GM23338 (cell line): Measurements from ENCODE around the gene GLMP. TPM values are rescaled to one million over a fixed set of nuclear protein-coding genes. Genes with fewer than 3 reads are reported as not detected.
A peak's percentile ranks its signal among the peaks of the same experiment; 100 is the strongest.

Experiments
- ATAC-seq: fragments of 200-7000 bp; cut with Tn5 transposase; 3 replicates; pipeline ENCODE4 v1.9.1; 2020
- DNase-seq: peaks from one replicate; pipeline ENCODE4 v3.0.0-alpha.2; 2015; ENCODE audit warnings: low spot score
- H2AFZ ChIP-seq: fragments of 200-600 bp; sonication (generic); 2 replicates; pipeline ENCODE4 v1.8.0; 2016; ENCODE audit warnings: antibody characterized with exemption, mild to moderate bottlenecking, moderate library complexity
- H3F3A ChIP-seq: fragments of 200-600 bp; sonication (generic); replicated peaks from 2 replicates; pipeline ENCODE4 v1.8.0; 2017; ENCODE audit warnings: antibody characterized with exemption, mixed run types, low read depth
- H3K27ac ChIP-seq: fragments of 200-600 bp; sonication (generic); 2 replicates; pipeline ENCODE4 v1.6.1; 2016; ENCODE audit warnings: low read depth
- H3K27me3 ChIP-seq: fragments of 200-600 bp; sonication (generic); 2 replicates; pipeline ENCODE4 v1.8.0; 2016; ENCODE audit warnings: mild to moderate bottlenecking, mixed run types, moderate library complexity; ENCODE audit not compliant: insufficient read depth
- H3K36me3 ChIP-seq: fragments of 200-600 bp; sonication (generic); 2 replicates; pipeline ENCODE4 v1.8.0; 2016; ENCODE audit warnings: mild to moderate bottlenecking; ENCODE audit not compliant: insufficient read depth
- H3K4me1 ChIP-seq: fragments of 200-600 bp; sonication (generic); 2 replicates; pipeline ENCODE4 v1.8.0; 2016; ENCODE audit warnings: mild to moderate bottlenecking, moderate library complexity; ENCODE audit not compliant: insufficient read depth
- H3K4me2 ChIP-seq: fragments of 200-600 bp; sonication (generic); 2 replicates; pipeline ENCODE4 v1.7.1; 2017; ENCODE audit warnings: mixed run types
- H3K4me3 ChIP-seq: fragments of 200-600 bp; sonication (generic); 2 replicates; pipeline ENCODE4 v1.6.1; 2016; ENCODE audit warnings: mixed run types
- H3K79me2 ChIP-seq: fragments of 200-600 bp; sonication (generic); replicated peaks from 2 replicates; pipeline ENCODE4 v1.8.0; 2017; ENCODE audit warnings: mild to moderate bottlenecking; ENCODE audit not compliant: insufficient read depth
- H3K9me2 ChIP-seq: fragments of 200-600 bp; sonication (generic); 2 replicates; pipeline ENCODE4 v1.8.0; 2017; ENCODE audit not compliant: insufficient read depth
- H4K20me1 ChIP-seq: fragments of 200-600 bp; sonication (generic); replicated peaks from 2 replicates; pipeline ENCODE4 v1.8.0; 2017; ENCODE audit warnings: mild to moderate bottlenecking; ENCODE audit not compliant: insufficient read depth
- H3K27ac Mint-ChIP-seq: 2 replicates; pipeline ENCODE4 v1.8.0; 2020; ENCODE audit warnings: inconsistent platforms, mild to moderate bottlenecking, moderate library complexity, mixed read lengths
- H3K27me3 Mint-ChIP-seq: 3 replicates; pipeline ENCODE4 v1.8.0; 2022; ENCODE audit warnings: low read depth, mild to moderate bottlenecking, moderate library complexity, mixed read lengths, inconsistent platforms; ENCODE audit not compliant: insufficient read depth, poor library complexity
- H3K36me3 Mint-ChIP-seq: 3 replicates; pipeline ENCODE4 v1.8.0; 2021; ENCODE audit warnings: low read depth, mild to moderate bottlenecking, inconsistent platforms, moderate library complexity, mixed read lengths
- H3K4me1 Mint-ChIP-seq: 3 replicates; pipeline ENCODE4 v1.8.0; 2020; ENCODE audit warnings: mild to moderate bottlenecking, inconsistent platforms, mixed read lengths
- H3K4me3 Mint-ChIP-seq: 3 replicates; pipeline ENCODE4 v1.8.0; 2021; ENCODE audit warnings: moderate library complexity, mild to moderate bottlenecking, inconsistent platforms, mixed read lengths
- H3K9me3 Mint-ChIP-seq: 3 replicates; pipeline ENCODE4 v1.8.0; 2020; ENCODE audit warnings: moderate library complexity, mild to moderate bottlenecking, inconsistent platforms, mixed read lengths
- EZH2 ChIP-seq: fragments of 200-600 bp; sonication (generic); IDR thresholded peaks from one replicate; pipeline ENCODE4 v1.8.0; 2017; ENCODE audit warnings: antibody characterized with exemption, mild to moderate bottlenecking, low read depth; ENCODE audit not compliant: unreplicated experiment
- JUNB ChIP-seq: IDR thresholded peaks from one replicate; pipeline ENCODE4 v1.6.1; 2016; ENCODE audit warnings: antibody characterized with exemption; ENCODE audit not compliant: unreplicated experiment
- NANOG ChIP-seq: IDR thresholded peaks from 2 replicates; pipeline ENCODE4 v1.6.1; 2016; ENCODE audit warnings: antibody characterized with exemption, borderline replicate concordance
- POLR2AphosphoS5 ChIP-seq: IDR thresholded peaks from 2 replicates; pipeline ENCODE4 v1.6.1; 2016; ENCODE audit warnings: antibody characterized with exemption, low read depth
- REST ChIP-seq: IDR thresholded peaks from one replicate; pipeline ENCODE4 v1.6.1; 2018; ENCODE audit warnings: antibody characterized with exemption; ENCODE audit not compliant: unreplicated experiment
- STAT1 ChIP-seq: IDR thresholded peaks from one replicate; pipeline ENCODE4 v1.6.1; 2016; ENCODE audit warnings: antibody characterized with exemption; ENCODE audit not compliant: unreplicated experiment
- ZNF331 ChIP-seq: fragments of 250-450 bp; sonication (Bioruptor Pico); IDR thresholded peaks from 2 replicates; pipeline ENCODE4 v1.5.0; 2020; ENCODE audit warnings: low read depth, mild to moderate bottlenecking, moderate library complexity
- ZNF462 ChIP-seq: fragments of 250-450 bp; sonication (Bioruptor Pico); IDR thresholded peaks from 2 replicates; pipeline ENCODE4 v1.5.0; 2020; ENCODE audit warnings: mild to moderate bottlenecking, moderate library complexity
- polyA plus RNA-seq: library from polyadenylated mRNA; unstranded; fragments of >200 nt; fragmentation: Nextera tagmentation; extraction: Ambion mirVana; gene quantifications from 2 replicates; pipeline ENCODE4 v1.2.1, GENCODE V29; 2016
- total RNA-seq: library from RNA; depleted of rRNA; stranded (reverse); fragments of >200 nt; shearing (Covaris generic); gene quantifications from 2 replicates; pipeline ENCODE4 v1.2.3, GENCODE V29; 2014

GLMP gene
- total and polyA plus RNA-seq, 2 experiments from 2014 or later = 33.6 to 41.9 TPM

DNA sequence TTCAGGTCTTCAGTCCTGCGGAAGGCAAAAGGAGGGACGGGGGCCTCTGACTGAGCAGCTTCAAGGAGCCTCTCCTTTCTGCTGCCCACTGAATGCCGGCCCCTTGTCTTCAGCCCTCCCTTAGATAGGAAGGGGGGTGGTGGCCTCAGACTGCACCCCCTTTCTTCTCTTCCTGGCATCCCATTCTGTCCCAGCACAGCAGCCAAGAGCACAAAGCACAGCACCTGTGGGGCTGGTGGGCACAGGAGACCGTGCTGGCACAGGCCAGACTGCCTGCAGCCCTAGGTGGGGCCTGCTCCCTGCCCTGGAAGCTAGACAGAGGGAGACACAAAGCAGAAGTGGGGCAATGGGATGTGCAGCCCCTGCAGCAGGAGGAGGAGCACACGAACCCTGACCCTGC is 45.9 kb downstream of the GLMP start:
- TF ChIP-seq EZH2 (no peak), JUNB (no peak), ZNF331 (CRISPR knock-in tag) (no peak), REST (no peak), POLR2AphosphoS5 (no peak), STAT1 (no peak), NANOG (no peak), ZNF462 (no peak)
- Histone ChIP-seq H3K79me2 (no peaks in the 10 kb centered on the region), H3F3A (peaks cover 13% of the 10 kb centered on the region), H2AFZ (no peak overlapping the region), H4K20me1 (no peaks in the 10 kb centered on the region), H3K9me2 (no peaks in the 10 kb centered on the region), H3K4me2 (no peak overlapping the region), H3K27ac (peak overlapping the region; percentile 63), H3K27me3 (no peaks in the 10 kb centered on the region), H3K4me3 (no peak overlapping the region), H3K4me1 (peaks cover 31% of the 10 kb centered on the region), H3K36me3 (peaks cover 23% of the 10 kb centered on the region)
- Mint-ChIP-seq H3K36me3 (peaks cover 49% of the 10 kb centered on the region), H3K4me3 (no peak overlapping the region), H3K27ac (no peak overlapping the region), H3K9me3 (no peaks in the 10 kb centered on the region), H3K4me1 (peaks cover 31% of the 10 kb centered on the region), H3K27me3 (peaks cover 27% of the 10 kb centered on the region)
- no peak for ATAC-seq
- no peak for DNase-seq
